Stimulated activated CD4-positive, alpha-beta T cell treated with anti-CD3 and anti-CD28 coated beads, Interleukin-2, amount 100 ng/mL, for 24 hours (primary cell): ENCODE data around the gene TRIM21.
"Not testable (repeated sequence)": the region's sequence is repeated elsewhere in the genome, so short reads cannot be mapped to it uniquely, and the experiment has no call there.

ENCODE experiments used
- DNase-seq, 2 donors: peaks; one replicate each; pipeline ENCODE4 v3.0.0-alpha.2; 2020

TRIM21 gene

GRCh38 chr11:4393209-4393857 is at the start of gene TRIM21:
TRIM21 (minus strand) TSS chr11:4393702; CDS start chr11:4390409, 3,293 bp downstream.
- DNase-seq = peak; percentile 87 to 89

- no peak for DNase-seq
Observed at GRCh38 chr11:4441515-4441914, 48.0 kb upstream of the TRIM21 start.

GRCh38 chr11:4436411-4436810 is 42.9 kb upstream of the TRIM21 start:
- no peak for DNase-seq

GRCh38 chr11:4433856-4434255 is 40.4 kb upstream of the TRIM21 start:
- DNase-seq = no peak

- no peak for DNase-seq
Observed at GRCh38 chr11:4430051-4430450, 36.5 kb upstream of the TRIM21 start.

GRCh38 chr11:4418403-4418802 is 24.9 kb upstream of the TRIM21 start:
- DNase-seq = no peak

GRCh38 chr11:4416816-4417215 is 23.3 kb upstream of the TRIM21 start:
- no peak for DNase-seq

- DNase-seq = no peak
Observed at GRCh38 chr11:4416306-4416705, 22.8 kb upstream of the TRIM21 start.

- DNase-seq = not testable (repeated sequence)
Observed at GRCh38 chr11:4406206-4406605, 12.7 kb upstream of the TRIM21 start.

- DNase-seq = no peak
Observed at GRCh38 chr11:4393858-4394223, 339 bp upstream of the TRIM21 start.

GRCh38 chr11:4388221-4388620 is 5.3 kb downstream of the TRIM21 start:
- DNase-seq = no peak

- no peak for DNase-seq
Observed at GRCh38 chr11:4385978-4386740, 7.3 kb downstream of the TRIM21 start.

- no peak for DNase-seq
Observed at GRCh38 chr11:4381901-4382300, 11.6 kb downstream of the TRIM21 start.

GRCh38 chr11:4375431-4376140 is 17.9 kb downstream of the TRIM21 start:
- DNase-seq = no peak

GRCh38 chr11:4370166-4370565 is 23.3 kb downstream of the TRIM21 start:
- DNase-seq = no peak

GRCh38 chr11:4368286-4368685 is 25.2 kb downstream of the TRIM21 start, which contains the start of gene OR52B4:
OR52B4 (minus strand) TSS chr11:4368386; CDS start chr11:4368295, 91 bp downstream.
- DNase-seq = no peak

- not testable (repeated sequence) for DNase-seq
Observed at GRCh38 chr11:4348142-4348541, 45.4 kb downstream of the TRIM21 start.

- not testable (repeated sequence) for DNase-seq
Observed at GRCh38 chr11:4345366-4345765, 48.1 kb downstream of the TRIM21 start.
